Activated CD4-positive, alpha-beta memory T cell treated with anti-CD3 and anti-CD28 coated beads, Interleukin-2, amount 10 ng/mL, durations not matched to agents 7 days and 5 days (primary cell): ENCODE results near the gene ACSL3. TPM values are rescaled to one million over a fixed set of nuclear protein-coding genes. Genes with fewer than 3 reads are reported as not detected.
A peak's percentile ranks its signal among the peaks of the same experiment; 100 is the strongest.

Experiments
- CTCF ChIA-PET: fragments of 350-600 bp; sonication (Branson Sonifier 250); formaldehyde crosslinking; loops from one replicate; lab custom pipeline; 2021; ENCODE audit warnings: antibody characterized with exemption, inconsistent platforms; lab: Charles Lee
- POLR2A ChIA-PET: fragments of 350-600 bp; sonication (Branson Sonifier 250); formaldehyde crosslinking; loops from one replicate; lab custom pipeline; 2021; ENCODE audit warnings: antibody characterized with exemption; lab: Charles Lee
- DNase-seq: peaks from one replicate; pipeline ENCODE4 v3.0.0-alpha.2; 2020
- H3K27ac Mint-ChIP-seq: one replicate; pipeline ENCODE4 v1.8.0; 2021; ENCODE audit warnings: mild to moderate bottlenecking, mixed read lengths
- H3K27me3 Mint-ChIP-seq: one replicate; pipeline ENCODE4 v1.8.0; 2021; ENCODE audit warnings: mixed read lengths
- H3K36me3 Mint-ChIP-seq: one replicate; pipeline ENCODE4 v1.8.0; 2021; ENCODE audit warnings: low read depth, mixed read lengths
- H3K4me1 Mint-ChIP-seq: one replicate; pipeline ENCODE4 v1.8.0; 2021; ENCODE audit warnings: mixed read lengths
- H3K4me3 Mint-ChIP-seq: one replicate; pipeline ENCODE4 v1.8.0; 2021; ENCODE audit warnings: mild to moderate bottlenecking, mixed read lengths
- H3K9me3 Mint-ChIP-seq: one replicate; pipeline ENCODE4 v1.8.0; 2021; ENCODE audit warnings: mixed read lengths
- total RNA-seq, 2 experiments: library from RNA; stranded (reverse); gene quantifications; one replicate each; pipeline ENCODE4 v1.2.3, GENCODE V29; 2021

The ACSL3 gene
- 10 to 100 TPM; 49.5 to 57.2 TPM for total RNA-seq

DNA sequence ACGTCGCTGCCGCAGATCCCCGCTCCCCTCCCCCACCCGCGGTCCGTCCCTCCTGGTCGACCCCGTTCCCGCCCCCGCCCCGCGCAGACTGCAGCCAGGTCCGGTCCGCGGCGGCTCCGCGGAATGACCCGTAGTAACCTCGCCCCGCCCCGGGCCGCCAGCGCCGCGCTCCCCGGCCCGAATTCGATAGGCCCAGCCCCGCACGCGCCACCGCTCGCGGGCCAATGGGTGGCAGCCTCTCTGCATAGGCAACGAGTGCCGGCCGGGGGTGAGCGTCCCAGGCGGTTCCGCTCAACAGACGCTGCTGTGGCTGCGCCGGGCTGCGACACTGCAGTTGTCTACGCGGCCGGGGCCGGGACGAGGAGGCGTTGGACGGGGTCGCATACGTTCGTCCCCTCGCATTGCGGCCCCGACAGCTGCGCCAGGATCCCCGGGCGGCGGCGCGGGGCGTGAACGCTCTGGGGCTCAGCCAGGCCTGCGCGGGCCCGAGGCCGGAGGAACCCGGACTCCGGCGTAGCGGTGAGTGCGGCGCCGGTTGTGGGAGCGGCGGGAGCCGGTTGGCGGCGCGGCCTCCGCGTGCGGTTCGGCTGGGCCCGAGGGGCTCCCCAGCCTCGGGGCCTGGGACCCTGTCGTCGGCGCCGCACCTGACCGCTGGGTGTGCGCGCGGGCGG, at the start of gene ACSL3:
TSS of gene ACSL3 (plus strand) at position 297 of the 671 bp plus-strand sequence. CDS start 47,737 bp downstream, outside the sequence.
- peaks cover 3% of the 10 kb centered on the region for H3K36me3 Mint-ChIP-seq
- POLR2A ChIA-PET = interaction anchor here (0.9 to 2.4 kb wide), 6 partner anchors 10 to 205 kb away, joined by 3 to 13 read pairs (median 4); partner anchors contain the start of gene FARSB
- peak; percentile 96 for DNase-seq
- H3K4me3 Mint-ChIP-seq = peak within 1 kb of the TSS; percentile 70
- H3K9me3 Mint-ChIP-seq = no peaks in the 10 kb centered on the region
- peak within 1 kb of the TSS; percentile 78 for H3K27ac Mint-ChIP-seq
- H3K4me1 Mint-ChIP-seq = peaks cover 14% of the 10 kb centered on the region
- peaks cover 11% of the 10 kb centered on the region for H3K27me3 Mint-ChIP-seq
- CTCF ChIA-PET = interaction anchor here (0.6 to 2.3 kb wide), 6 partner anchors 45 to 170 kb away, joined by 3 to 7 read pairs (median 5); no protein-coding TSS in a partner anchor

DNA sequence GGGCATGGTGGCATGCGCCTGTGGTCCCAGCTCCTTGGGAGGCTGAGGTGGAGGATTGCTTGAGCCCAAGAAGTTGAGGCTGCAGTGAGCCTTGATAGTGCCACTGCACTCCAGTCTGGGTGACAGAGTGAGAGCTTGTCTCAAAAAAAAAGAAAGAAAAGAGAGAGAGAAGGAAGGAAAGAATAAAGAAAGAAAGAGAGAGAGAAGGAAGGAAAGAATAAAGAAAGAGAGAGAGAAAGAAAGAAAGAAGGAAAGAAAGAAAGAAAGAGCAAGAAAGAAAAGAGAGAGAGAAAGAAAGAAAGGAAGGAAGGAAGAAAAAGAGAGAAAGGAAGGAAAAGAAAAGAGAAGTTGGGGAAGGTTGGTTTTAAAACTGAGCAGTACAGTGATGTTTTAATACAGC, 49.0 kb upstream of the ACSL3 start:
- POLR2A ChIA-PET = no interaction called here
- H3K9me3 Mint-ChIP-seq = no peaks in the 10 kb centered on the region
- H3K27me3 Mint-ChIP-seq = peaks cover 5% of the 10 kb centered on the region
- CTCF ChIA-PET = interaction anchor here (0.7 kb wide), 1 partner anchor 109 kb away, joined by 3 read pairs; no protein-coding TSS in a partner anchor
- no peaks in the 10 kb centered on the region for H3K36me3 Mint-ChIP-seq
- H3K27ac Mint-ChIP-seq = no peak overlapping the region
- no peak for DNase-seq
- peaks cover 23% of the 10 kb centered on the region for H3K4me1 Mint-ChIP-seq
- H3K4me3 Mint-ChIP-seq = no peak overlapping the region

DNA sequence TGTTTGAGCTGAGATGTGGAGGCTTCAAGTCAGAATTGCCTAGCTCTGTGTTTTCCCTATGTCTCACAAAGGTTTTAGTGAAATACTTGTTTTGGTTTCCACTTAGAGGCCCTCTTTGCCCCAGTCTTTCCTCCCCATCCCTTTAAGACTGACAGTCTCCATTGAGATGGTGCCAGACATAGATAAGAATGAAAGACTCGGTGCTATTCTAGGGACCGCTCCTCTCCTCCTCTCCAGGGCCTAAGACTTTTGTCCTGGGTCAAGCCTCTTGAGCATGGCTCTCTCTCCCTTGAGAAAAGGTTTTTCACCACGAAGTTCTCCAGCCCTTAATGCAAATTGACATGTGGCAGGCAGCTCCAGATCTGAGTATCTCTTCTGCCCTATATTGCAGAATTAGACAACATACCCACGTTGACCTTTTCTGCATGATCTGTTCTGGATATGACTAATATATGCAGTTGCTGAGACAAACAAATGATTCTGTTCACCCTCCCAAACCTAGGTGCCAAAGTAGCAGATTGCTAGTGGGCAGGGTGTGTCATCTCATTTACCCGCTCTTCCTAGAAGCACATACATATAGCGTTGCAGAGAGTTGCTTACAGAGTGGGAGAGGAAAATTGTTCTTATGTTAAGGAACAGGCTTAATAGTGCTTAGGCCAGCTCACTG, 47.5 kb upstream of the ACSL3 start:
- Mint-ChIP-seq H3K27ac (peak overlapping the region; percentile 68), H3K4me1 (peaks cover 23% of the 10 kb centered on the region), H3K4me3 (no peak overlapping the region), H3K36me3 (no peaks in the 10 kb centered on the region), H3K9me3 (no peaks in the 10 kb centered on the region), H3K27me3 (peaks cover 5% of the 10 kb centered on the region)
- ChIA-PET CTCF (interaction anchor here (1.1 to 1.7 kb wide), 3 partner anchors 90 to 111 kb away, joined by 3 to 4 read pairs (median 3); no protein-coding TSS in a partner anchor), POLR2A (interaction anchor here (0.8 to 1.3 kb wide), 3 partner anchors 48 to 157 kb away, joined by 3 read pairs; partner anchors contain the start of gene FARSB)
- peak; percentile 24 for DNase-seq

DNA sequence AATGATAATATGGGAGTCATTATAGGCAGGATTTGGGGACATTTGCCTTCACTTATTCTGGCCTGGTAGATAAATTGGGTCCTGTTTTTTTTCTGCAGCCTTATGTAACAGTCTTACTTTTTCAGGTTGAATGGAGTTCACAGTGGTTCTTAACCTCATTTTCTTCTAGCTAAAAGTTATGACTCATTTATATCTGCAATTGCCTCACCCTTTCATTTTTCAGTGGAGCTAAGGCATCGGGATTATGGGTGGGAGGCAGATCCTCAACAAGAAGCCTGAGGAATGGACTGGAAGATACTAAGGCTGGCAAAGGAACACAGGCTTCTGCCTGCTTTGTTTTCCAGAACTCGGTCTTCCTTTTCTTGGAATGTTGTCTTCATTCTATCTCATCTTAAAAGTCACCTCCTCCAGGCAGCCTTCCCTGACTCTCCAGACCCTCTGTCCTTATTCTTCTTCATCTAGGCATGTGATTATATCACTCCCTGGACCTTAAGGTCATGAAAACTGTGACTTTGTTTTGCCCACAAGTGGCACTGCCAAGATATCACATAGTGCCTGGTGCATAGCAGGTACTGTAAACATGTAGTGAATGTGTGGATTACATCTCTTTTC, 41.0 kb upstream of the ACSL3 start:
- H3K4me1 Mint-ChIP-seq = peaks cover 8% of the 10 kb centered on the region
- no peak for DNase-seq
- no peak overlapping the region for H3K4me3 Mint-ChIP-seq
- H3K9me3 Mint-ChIP-seq = no peaks in the 10 kb centered on the region
- no peak overlapping the region for H3K27ac Mint-ChIP-seq
- peaks cover 5% of the 10 kb centered on the region for H3K27me3 Mint-ChIP-seq
- ChIA-PET CTCF (no interaction called here), POLR2A (no interaction called here)
- no peaks in the 10 kb centered on the region for H3K36me3 Mint-ChIP-seq

DNA sequence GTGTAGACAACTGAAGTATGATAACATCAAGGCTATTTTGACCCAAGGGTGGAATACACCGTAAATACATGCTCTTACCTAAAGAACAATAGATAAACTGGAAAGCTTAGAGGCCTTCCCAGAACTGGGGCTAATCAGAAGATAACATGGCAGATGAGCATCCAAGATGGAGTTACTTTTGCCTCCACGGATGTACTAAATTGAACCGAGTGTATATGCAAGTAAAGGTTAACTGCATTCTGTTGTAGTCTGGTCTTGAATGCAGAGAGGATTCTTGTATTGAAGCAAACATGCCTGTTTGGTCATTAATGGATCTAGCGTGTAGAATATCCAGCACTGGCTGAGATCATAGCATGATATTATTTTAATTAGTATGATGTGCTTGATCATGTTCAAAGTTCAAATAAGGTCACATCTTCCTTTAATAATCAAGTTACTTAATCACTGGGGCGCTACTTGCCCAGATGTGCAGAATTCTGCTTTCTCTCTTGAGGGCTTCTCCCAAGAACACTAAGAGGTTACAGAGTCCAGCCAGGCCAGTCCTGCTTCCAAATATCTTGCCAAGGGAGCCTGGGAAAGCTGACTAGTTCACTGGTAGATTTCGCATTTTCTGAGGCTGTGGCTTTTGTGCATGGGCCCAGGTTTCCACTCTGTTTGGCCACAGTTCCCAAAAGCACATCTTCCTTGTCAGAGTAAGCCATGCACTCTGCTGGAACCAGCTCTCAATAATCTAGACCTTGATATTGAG, 37.5 kb upstream of the ACSL3 start:
- peaks cover 8% of the 10 kb centered on the region for H3K4me1 Mint-ChIP-seq
- peaks cover 7% of the 10 kb centered on the region for H3K27me3 Mint-ChIP-seq
- H3K9me3 Mint-ChIP-seq = no peaks in the 10 kb centered on the region
- H3K27ac Mint-ChIP-seq = no peak overlapping the region
- H3K36me3 Mint-ChIP-seq = no peaks in the 10 kb centered on the region
- no peak for DNase-seq
- ChIA-PET CTCF (no interaction called here), POLR2A (no interaction called here)
- H3K4me3 Mint-ChIP-seq = no peak overlapping the region

DNA sequence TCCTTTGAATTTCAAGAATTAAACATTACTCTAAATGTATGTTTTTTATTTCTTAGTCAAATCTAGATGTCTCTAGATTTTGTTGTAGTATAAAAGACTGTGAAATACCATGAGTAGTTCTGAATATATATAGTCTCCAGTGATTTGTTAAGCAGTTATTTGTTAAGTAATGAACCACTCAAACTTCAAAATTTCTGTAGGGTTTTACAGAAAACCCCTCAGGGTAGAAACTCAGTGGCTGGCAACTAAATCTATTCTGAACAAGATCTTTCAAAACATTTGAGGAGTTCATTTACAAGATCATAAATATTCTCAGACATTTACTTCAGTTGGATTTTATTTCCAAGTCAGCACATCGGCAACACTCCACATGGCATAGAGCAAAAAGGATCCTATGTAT, 35.8 kb upstream of the ACSL3 start:
- POLR2A ChIA-PET = no interaction called here
- CTCF ChIA-PET = no interaction called here
- H3K27me3 Mint-ChIP-seq = peaks cover 6% of the 10 kb centered on the region
- DNase-seq = no peak
- no peaks in the 10 kb centered on the region for H3K36me3 Mint-ChIP-seq
- H3K4me1 Mint-ChIP-seq = peaks cover 2% of the 10 kb centered on the region
- H3K4me3 Mint-ChIP-seq = no peak overlapping the region
- no peaks in the 10 kb centered on the region for H3K9me3 Mint-ChIP-seq
- no peak overlapping the region for H3K27ac Mint-ChIP-seq

DNA sequence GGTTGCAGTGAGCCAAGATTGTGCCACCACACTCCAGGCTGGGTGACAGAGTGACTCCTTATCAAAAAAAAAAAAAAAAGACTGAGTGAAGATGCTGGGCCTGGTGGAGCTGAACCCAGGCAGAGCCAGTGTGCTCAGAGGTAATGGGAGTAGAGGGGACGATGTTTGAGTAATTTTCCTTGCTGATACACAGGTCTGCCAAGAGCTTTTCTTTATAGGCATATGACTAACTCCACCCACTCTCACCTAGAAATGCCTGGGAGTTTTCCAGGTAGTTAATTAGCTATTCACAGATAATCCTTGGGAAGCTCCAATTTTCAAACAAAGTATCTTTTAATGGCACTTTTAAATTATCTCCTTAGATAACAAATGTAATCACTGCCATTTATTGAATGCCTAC, 33.4 kb upstream of the ACSL3 start:
- H3K9me3 Mint-ChIP-seq = no peaks in the 10 kb centered on the region
- no peak for DNase-seq

DNA sequence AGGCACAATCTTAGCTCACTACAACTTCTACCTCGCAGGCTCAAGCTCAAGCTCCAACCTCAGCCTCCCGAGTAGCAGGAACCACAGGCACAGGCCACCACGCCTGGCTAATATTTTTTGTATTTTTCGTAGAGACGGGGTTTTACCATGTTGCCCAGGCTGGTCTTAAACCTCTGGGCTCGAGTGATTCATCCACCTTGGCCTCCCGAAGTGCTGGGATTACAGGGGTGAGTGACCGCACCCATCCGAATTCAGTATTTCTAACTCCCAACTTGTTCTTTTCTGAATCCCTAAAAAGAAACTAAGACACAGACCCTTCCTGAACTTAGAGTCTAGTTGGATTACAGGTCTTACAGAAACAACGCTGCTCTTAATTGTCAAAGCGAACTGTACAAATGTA, 32.3 kb upstream of the ACSL3 start:
- Mint-ChIP-seq H3K27me3 (peaks cover 12% of the 10 kb centered on the region), H3K27ac (no peak overlapping the region), H3K4me3 (no peak overlapping the region), H3K36me3 (no peaks in the 10 kb centered on the region), H3K4me1 (no peaks in the 10 kb centered on the region), H3K9me3 (no peaks in the 10 kb centered on the region)
- POLR2A ChIA-PET = no interaction called here
- no peak for DNase-seq
- CTCF ChIA-PET = no interaction called here

More for the DNA sequence above, 33.4 kb upstream of the ACSL3 start:
- Mint-ChIP-seq H3K27ac (no peak overlapping the region), H3K4me1 (no peaks in the 10 kb centered on the region), H3K4me3 (no peak overlapping the region), H3K36me3 (no peaks in the 10 kb centered on the region), H3K27me3 (peaks cover 8% of the 10 kb centered on the region)
- ChIA-PET CTCF (no interaction called here), POLR2A (no interaction called here)

DNA sequence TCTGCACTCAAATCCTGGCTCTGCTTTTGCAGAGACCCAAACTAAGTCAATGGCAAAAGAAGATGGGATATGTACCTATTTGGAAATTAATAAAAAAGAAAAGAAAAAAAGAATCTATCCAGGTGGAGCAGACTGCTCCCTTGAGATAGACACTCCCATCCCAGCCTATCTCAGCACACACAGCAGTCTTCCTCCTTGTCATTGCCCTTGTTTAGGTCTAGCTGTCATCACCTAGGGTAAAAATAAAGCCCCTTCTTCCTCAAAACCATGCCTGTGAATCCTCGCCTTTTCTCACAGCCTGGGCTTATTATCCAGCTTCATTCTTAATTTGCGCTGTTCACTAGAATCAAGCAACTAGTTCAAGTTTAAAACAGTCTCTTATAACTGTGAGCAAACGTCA, 30.7 kb upstream of the ACSL3 start:
- Mint-ChIP-seq H3K4me1 (no peaks in the 10 kb centered on the region), H3K9me3 (no peaks in the 10 kb centered on the region), H3K36me3 (no peaks in the 10 kb centered on the region), H3K27ac (no peak overlapping the region), H3K27me3 (peaks cover 14% of the 10 kb centered on the region), H3K4me3 (no peak overlapping the region)
- CTCF ChIA-PET = no interaction called here
- POLR2A ChIA-PET = no interaction called here
- no peak for DNase-seq

DNA sequence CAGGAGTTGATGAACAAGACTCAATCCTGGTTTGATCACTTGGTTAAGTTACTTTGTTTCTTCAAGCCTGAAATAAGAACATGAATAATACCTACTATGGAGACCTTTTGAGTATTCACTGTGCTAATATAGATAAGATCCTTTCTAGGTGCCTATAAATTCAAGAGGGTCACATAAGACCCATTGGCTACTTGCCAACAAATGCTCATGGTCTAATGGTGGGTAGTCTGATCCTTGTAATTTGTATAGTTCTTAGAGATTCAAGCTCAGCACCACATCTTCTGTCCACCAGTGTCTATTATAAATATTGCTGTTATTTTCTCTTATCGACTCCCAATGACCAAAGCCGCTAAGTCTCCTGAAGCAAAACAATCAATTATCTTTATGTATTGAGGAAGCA, 27.4 kb upstream of the ACSL3 start:
- no peak overlapping the region for H3K27ac Mint-ChIP-seq
- no peaks in the 10 kb centered on the region for H3K36me3 Mint-ChIP-seq
- H3K4me1 Mint-ChIP-seq = no peaks in the 10 kb centered on the region
- DNase-seq = no peak
- no peak overlapping the region for H3K4me3 Mint-ChIP-seq
- POLR2A ChIA-PET = no interaction called here
- peaks cover 23% of the 10 kb centered on the region for H3K27me3 Mint-ChIP-seq
- no peaks in the 10 kb centered on the region for H3K9me3 Mint-ChIP-seq
- CTCF ChIA-PET = no interaction called here

DNA sequence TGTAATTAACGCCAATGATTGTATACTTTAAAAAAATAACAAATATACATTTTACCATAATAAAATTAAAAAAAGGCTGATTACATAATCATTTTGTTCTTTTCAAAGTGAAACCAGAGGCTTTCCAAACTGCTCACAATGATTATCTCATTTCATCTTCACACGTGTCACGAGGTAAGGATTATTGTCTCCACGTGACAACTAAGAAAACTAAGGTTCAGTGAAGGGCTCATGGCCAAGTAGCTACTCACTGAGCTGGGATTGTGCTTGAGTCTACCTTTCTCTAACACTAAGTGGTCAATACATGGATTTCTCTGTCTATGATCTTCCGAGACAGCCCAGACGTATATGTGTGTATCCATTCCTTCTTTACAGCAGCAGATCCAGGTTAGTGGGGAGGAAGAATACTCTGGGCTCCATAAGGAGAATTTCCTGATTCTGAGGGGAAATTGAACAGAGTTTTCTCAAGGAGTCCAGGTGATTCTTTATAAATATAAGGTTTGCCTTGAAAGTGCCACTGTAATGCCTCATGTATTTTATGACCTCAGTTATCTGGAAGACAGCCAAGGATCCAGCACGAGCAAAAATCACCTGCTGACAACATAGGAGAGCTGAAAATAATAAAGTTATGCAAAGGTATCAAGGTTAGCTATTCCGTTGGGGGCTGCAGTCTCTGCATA, 25.6 kb upstream of the ACSL3 start:
- no peak for DNase-seq
- H3K4me1 Mint-ChIP-seq = no peaks in the 10 kb centered on the region
- H3K9me3 Mint-ChIP-seq = no peaks in the 10 kb centered on the region
- POLR2A ChIA-PET = no interaction called here
- no peak overlapping the region for H3K4me3 Mint-ChIP-seq
- no peak overlapping the region for H3K27ac Mint-ChIP-seq
- CTCF ChIA-PET = interaction anchor here (1.0 kb wide), 1 partner anchor 104 kb away, joined by 6 read pairs; no protein-coding TSS in a partner anchor
- H3K36me3 Mint-ChIP-seq = no peaks in the 10 kb centered on the region
- H3K27me3 Mint-ChIP-seq = peaks cover 24% of the 10 kb centered on the region

DNA sequence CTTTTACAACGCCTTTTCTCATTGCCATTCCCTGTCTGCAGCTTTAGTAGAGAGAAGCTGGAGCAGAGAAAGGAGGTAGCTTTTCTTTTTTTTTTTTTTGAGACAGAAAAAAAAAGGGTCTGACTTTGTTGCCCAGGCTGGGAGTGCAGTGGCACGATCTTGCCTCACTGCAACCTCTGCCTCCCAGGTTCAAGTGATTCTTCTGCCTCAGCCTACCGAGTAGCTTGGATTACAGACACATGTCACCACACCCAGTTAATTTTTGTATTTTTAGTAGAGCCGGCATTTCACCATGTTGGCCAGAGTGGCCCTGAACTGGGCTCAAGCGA, 25.0 kb upstream of the ACSL3 start:
- ChIA-PET POLR2A (interaction anchor here (0.6 kb wide), 1 partner anchor 255 kb away, joined by 3 read pairs; no protein-coding TSS in a partner anchor), CTCF (interaction anchor here (1.0 kb wide), 1 partner anchor 103 kb away, joined by 6 read pairs; no protein-coding TSS in a partner anchor)
- no peak for DNase-seq
- Mint-ChIP-seq H3K27ac (no peak overlapping the region), H3K36me3 (no peaks in the 10 kb centered on the region), H3K9me3 (no peaks in the 10 kb centered on the region), H3K27me3 (peaks cover 24% of the 10 kb centered on the region), H3K4me3 (no peak overlapping the region), H3K4me1 (peaks cover 3% of the 10 kb centered on the region)
